Measurements from ENCODE around the gene IFITM5. TPM values are rescaled to one million over a fixed set of nuclear protein-coding genes. Genes with fewer than 3 reads are reported as not detected.
A peak's percentile ranks its signal among the peaks of the same experiment; 100 is the strongest.
"Not testable (repeated sequence)": the region's sequence is repeated elsewhere in the genome, so short reads cannot be mapped to it uniquely, and the experiment has no call there.

The IFITM5 gene
- total RNA-seq, 2 donors from 2014 or later, result not detected

DNA sequence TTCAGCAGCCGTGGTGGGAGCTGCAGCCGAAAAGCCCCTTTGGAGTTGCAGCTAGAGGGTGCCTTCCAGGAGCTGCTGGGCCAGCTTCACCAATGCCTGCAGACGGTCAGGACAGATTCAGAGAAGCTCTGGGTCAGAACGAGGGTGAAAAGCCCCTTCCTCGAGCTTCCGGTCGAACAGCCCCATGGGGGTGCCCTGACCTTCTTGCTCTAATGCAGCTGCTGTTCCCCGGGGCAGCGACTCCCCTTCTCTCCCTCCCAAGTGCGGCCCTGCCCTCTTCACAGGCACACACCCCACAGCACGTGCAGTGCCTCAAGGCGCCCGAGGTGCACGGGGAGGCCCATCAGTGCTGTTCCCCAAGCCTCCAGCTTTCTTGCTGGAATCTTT, 31.0 kb upstream of the IFITM5 start:
- 81% methylated on average over 14 of the region's 14 CpGs for WGBS
- Histone ChIP-seq H3K27me3 (replicated peaks; ENCODE audit: insufficient read depth) (no peaks in the 10 kb centered on the region), H3K4me3 (no peak overlapping the region), H3K36me3 (no peaks in the 10 kb centered on the region), H3K4me1 (replicated peaks) (peaks cover 3% of the 10 kb centered on the region), H3K9me3 (no peaks in the 10 kb centered on the region), H3K27ac (no peak overlapping the region)
- intact Hi-C loops (cut with DNase I), result no loop called here
- no peak for DNase-seq (ENCODE audit: low spot score)
- TF ChIP-seq, protein P1, sequence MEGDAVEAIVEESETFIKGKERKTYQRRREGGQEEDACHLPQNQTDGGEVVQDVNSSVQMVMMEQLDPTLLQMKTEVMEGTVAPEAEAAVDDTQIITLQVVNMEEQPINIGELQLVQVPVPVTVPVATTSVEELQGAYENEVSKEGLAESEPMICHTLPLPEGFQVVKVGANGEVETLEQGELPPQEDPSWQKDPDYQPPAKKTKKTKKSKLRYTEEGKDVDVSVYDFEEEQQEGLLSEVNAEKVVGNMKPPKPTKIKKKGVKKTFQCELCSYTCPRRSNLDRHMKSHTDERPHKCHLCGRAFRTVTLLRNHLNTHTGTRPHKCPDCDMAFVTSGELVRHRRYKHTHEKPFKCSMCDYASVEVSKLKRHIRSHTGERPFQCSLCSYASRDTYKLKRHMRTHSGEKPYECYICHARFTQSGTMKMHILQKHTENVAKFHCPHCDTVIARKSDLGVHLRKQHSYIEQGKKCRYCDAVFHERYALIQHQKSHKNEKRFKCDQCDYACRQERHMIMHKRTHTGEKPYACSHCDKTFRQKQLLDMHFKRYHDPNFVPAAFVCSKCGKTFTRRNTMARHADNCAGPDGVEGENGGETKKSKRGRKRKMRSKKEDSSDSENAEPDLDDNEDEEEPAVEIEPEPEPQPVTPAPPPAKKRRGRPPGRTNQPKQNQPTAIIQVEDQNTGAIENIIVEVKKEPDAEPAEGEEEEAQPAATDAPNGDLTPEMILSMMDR (IDR thresholded peaks at IDR 0.05), result no peak
- TF ChIP-seq POLR2A (IDR thresholded peaks at IDR 0.05), result no peak
- TF ChIP-seq POLR2AphosphoS5 (IDR thresholded peaks at IDR 0.05), result no peak

DNA sequence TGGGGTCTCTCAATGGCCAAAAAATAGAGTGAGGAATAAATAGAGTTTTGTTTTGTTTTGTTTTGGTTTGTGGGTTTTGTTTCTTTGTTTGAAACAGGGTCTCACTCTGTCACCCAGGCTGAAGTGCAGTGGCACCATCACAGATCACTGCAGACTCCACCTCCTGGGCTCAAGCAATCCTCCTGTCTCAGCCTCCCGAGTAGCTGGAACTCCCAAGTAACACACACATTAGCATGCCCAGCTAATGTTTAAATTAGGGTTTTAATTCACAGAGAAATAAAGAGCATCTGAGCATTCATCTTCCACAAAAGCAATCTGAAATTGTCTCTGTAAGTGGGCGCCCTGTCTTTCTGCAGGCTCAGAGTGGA, 30.5 kb upstream of the IFITM5 start:
- DNase-seq (ENCODE audit: low spot score), result no peak
- H3K4me1 ChIP-seq (replicated peaks), result peaks cover 3% of the 10 kb centered on the region

DNA sequence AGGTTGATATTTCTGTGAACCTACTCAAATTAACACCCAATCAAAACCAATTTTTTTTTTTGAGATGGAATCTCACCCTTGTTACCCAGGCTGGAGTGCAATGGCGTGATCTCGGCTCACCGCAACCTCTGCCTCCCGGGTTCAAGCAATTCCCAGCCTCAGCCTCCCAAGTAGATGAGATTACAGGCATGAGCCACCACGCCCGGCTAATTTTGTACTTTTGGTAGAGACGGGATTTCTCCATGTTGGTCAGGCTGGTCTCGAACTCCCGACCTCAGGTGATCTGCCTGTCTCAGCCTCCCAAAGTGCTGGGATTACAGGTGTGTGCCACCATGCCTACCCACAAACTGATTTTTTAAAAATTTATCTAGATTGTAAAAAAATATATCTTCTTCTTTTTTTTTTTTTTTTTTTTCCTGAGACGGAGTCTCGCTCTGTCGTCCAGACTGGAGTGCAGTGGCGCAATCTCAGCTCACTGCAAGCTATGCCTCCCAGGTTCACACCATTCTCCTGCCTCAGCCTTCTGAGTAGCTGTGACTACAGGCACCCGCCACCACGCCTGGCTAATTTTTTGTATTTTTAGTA, 29.3 kb upstream of the IFITM5 start:
- H3K4me3 ChIP-seq; H3K27ac ChIP-seq; H3K4me1 ChIP-seq (replicated peaks); H3K9me3 ChIP-seq; H3K36me3 ChIP-seq; DNase-seq (ENCODE audit: low spot score); intact Hi-C loops (cut with DNase I); H3K27me3 ChIP-seq (replicated peaks; ENCODE audit: insufficient read depth): not testable (repeated sequence)
- 90% methylated on average over 15 of the region's 15 CpGs for WGBS

More for the DNA sequence above, 30.5 kb upstream of the IFITM5 start:
- intact Hi-C loops (cut with DNase I), result no loop called here
- TF ChIP-seq, protein P1 (IDR thresholded peaks at IDR 0.05), result no peak
- no peak for TF ChIP-seq POLR2AphosphoS5 (IDR thresholded peaks at IDR 0.05)
- no peak for TF ChIP-seq POLR2A (IDR thresholded peaks at IDR 0.05)
- no peak overlapping the region for H3K27ac ChIP-seq
- 92% methylated on average over 2 of the region's 2 CpGs for WGBS
- no peaks in the 10 kb centered on the region for H3K9me3 ChIP-seq
- no peak overlapping the region for H3K4me3 ChIP-seq
- H3K36me3 ChIP-seq, result no peaks in the 10 kb centered on the region
- H3K27me3 ChIP-seq (replicated peaks; ENCODE audit: insufficient read depth), result no peaks in the 10 kb centered on the region

DNA sequence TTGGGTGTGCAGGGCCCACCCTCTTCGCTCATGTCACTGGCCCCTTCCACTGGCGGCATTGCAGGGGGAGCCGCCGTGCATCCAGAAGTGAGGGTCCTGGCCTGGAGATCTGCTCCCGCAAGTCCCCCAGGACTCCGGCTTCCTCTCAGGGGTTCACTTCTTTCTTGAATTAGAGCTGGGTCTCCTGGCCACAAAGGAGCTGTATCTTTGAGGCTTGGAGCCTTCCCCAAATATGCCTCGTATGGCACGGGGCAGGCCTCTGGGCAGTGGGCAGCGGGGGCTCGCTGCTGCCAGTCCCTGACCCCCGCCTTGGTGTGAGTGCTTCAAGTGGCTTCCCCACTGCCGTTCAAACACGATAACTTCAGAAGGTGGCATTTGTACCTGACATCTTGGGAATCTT, 28.7 kb upstream of the IFITM5 start:
- TF ChIP-seq POLR2AphosphoS5 (IDR thresholded peaks at IDR 0.05), result no peak
- TF ChIP-seq, protein P1 (IDR thresholded peaks at IDR 0.05), result no peak
- no peak for TF ChIP-seq POLR2A (IDR thresholded peaks at IDR 0.05)
- DNase-seq (ENCODE audit: low spot score), result no peak
- Histone ChIP-seq H3K27ac (no peak overlapping the region), H3K9me3 (no peaks in the 10 kb centered on the region), H3K36me3 (no peaks in the 10 kb centered on the region), H3K4me3 (no peak overlapping the region), H3K27me3 (replicated peaks; ENCODE audit: insufficient read depth) (no peaks in the 10 kb centered on the region), H3K4me1 (replicated peaks) (peaks cover 3% of the 10 kb centered on the region)
- intact Hi-C loops (cut with DNase I), result no loop called here
- WGBS, result 92% methylated on average over 13 of the region's 13 CpGs

DNA sequence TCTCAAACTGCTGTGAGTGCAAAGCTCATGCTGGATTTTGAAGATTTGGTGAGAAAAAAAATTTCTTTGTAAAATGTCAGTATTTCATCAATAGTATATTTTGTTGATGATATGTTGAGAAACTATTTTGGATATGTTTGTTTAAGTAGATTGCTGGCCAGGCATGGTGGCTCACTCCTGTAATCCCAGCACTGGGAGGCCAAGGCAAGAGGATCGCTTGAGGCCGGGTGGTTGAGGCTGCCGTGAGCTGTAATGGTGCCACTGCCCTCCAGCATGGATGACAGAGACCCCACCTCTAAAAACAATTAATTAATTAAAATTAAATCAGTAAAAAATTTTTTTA, 28.2 kb upstream of the IFITM5 start:
- no peak for DNase-seq (ENCODE audit: low spot score)
- Histone ChIP-seq H3K4me1 (replicated peaks) (peaks cover 3% of the 10 kb centered on the region), H3K9me3 (no peaks in the 10 kb centered on the region), H3K36me3 (no peaks in the 10 kb centered on the region), H3K27me3 (replicated peaks; ENCODE audit: insufficient read depth) (no peaks in the 10 kb centered on the region), H3K4me3 (no peak overlapping the region), H3K27ac (peak overlapping the region; percentile 78 to 83)
- intact Hi-C loops (cut with DNase I), result no loop called here
- 91% methylated on average over 3 of the region's 3 CpGs for WGBS
- TF ChIP-seq POLR2AphosphoS5 (IDR thresholded peaks at IDR 0.05) (no peak), POLR2A (IDR thresholded peaks at IDR 0.05) (no peak)
- TF ChIP-seq, protein P1 (IDR thresholded peaks at IDR 0.05), result no peak

All from prostate gland (tissue), 2 donors.